ENCODE data around the gene PSD2. TPM values are rescaled to one million over a fixed set of nuclear protein-coding genes. Genes with fewer than 3 reads are reported as not detected.

PSD2 gene
- total and polyA plus RNA-seq, 10 of the 15 experiments (the other 5 are each of a cell fraction or from before 2014, with no cell fraction given): 0.02 to 0.14 (median 0.03) TPM; not detected in 5

DNA sequence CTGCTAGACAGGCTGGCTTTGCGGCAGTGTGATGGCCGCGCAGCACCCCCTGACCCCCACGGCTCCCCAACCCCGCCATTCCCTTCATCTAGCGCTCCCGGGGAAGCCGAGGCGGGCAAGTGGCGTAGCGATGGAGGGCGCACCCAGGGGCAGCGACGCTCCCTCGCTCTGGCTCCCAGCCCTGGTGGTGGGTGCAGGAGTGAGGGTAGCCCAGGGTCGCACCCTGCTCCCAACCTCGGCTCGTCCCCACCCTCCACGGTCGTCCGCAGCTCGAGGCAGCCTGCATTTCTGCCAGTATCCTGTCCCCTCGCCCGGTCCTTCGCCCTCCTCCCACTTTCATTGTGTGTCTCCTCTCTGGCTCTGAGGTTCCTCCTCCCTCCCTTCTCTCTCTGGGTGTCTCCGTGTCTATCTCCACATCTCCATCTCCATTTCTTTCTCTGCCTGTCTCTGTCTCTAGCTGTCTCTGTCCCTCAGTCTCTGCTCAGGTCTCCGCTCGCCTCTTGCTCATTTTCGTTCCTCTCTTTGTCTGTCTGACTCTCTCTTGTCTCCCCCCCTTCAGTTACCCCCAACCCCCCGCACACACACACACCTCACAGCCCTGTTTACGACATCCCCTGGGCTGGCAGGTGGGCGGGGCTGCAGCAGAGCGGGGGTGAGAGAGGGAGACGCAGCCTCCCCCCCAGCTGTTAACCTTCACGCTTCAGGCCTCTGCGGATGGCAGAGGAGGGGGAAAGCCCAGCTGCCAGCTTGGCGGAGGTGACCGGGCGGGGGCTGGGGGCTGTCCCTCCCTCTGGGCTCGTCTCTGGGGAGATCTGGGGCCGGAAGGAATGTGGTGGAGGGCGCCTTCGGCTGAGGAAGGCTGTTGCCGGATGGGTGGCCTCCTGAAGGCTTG is 48.7 kb upstream of the PSD2 start (continued):
- TF ChIP-seq E4F1 (IDR thresholded peaks at IDR 0.05; ENCODE audit: borderline replicate concordance, partially characterized antibody): peak; percentile 91
- TF ChIP-seq MAX (IDR thresholded peaks at IDR 0.05; ENCODE audit: low read depth, low read length): peak; percentile 13; the same call in 1 of the 2 replicates
- TF ChIP-seq USF1 (IDR thresholded peaks at IDR 0.05; ENCODE audit: borderline replicate concordance, extremely low read length, insufficient read depth, low read depth, low read length): no peak
- TF ChIP-seq NFYB (IDR thresholded peaks at IDR 0.05; ENCODE audit: insufficient read depth, low read depth, low read length): no peak
- TF ChIP-seq SP1 (IDR thresholded peaks at IDR 0.05; ENCODE audit: low read depth, low read length): no peak
- TF ChIP-seq CHD4 (IDR thresholded peaks at IDR 0.05): no peak
- peak; percentile 99 for TF ChIP-seq HDGF (IDR thresholded peaks at IDR 0.05)
- TF ChIP-seq RAD21 (IDR thresholded peaks at IDR 0.05; ENCODE audit: insufficient read depth, low read depth, low read length): no peak
- no peak for TF ChIP-seq POLR2AphosphoS5 (IDR thresholded peaks at IDR 0.05; ENCODE audit: low read length)
- TF ChIP-seq MTA2 (IDR thresholded peaks at IDR 0.05; ENCODE audit: low read depth): peak; percentile 73
- TF ChIP-seq, protein P1, sequence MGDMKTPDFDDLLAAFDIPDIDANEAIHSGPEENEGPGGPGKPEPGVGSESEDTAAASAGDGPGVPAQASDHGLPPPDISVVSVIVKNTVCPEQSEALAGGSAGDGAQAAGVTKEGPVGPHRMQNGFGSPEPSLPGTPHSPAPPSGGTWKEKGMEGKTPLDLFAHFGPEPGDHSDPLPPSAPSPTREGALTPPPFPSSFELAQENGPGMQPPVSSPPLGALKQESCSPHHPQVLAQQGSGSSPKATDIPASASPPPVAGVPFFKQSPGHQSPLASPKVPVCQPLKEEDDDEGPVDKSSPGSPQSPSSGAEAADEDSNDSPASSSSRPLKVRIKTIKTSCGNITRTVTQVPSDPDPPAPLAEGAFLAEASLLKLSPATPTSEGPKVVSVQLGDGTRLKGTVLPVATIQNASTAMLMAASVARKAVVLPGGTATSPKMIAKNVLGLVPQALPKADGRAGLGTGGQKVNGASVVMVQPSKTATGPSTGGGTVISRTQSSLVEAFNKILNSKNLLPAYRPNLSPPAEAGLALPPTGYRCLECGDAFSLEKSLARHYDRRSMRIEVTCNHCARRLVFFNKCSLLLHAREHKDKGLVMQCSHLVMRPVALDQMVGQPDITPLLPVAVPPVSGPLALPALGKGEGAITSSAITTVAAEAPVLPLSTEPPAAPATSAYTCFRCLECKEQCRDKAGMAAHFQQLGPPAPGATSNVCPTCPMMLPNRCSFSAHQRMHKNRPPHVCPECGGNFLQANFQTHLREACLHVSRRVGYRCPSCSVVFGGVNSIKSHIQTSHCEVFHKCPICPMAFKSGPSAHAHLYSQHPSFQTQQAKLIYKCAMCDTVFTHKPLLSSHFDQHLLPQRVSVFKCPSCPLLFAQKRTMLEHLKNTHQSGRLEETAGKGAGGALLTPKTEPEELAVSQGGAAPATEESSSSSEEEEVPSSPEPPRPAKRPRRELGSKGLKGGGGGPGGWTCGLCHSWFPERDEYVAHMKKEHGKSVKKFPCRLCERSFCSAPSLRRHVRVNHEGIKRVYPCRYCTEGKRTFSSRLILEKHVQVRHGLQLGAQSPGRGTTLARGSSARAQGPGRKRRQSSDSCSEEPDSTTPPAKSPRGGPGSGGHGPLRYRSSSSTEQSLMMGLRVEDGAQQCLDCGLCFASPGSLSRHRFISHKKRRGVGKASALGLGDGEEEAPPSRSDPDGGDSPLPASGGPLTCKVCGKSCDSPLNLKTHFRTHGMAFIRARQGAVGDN (IDR thresholded peaks at IDR 0.05): peak; percentile 85
- TF ChIP-seq RFX5 (IDR thresholded peaks at IDR 0.05; ENCODE audit: low read depth, low read length): 0 out of 2 replicates have a peak, but pooled peaks have one; percentile 27
- no peak; the same call in 1 of the 2 replicates for TF ChIP-seq CREM (IDR thresholded peaks at IDR 0.05; ENCODE audit: low read depth)
- TF ChIP-seq SMAD5 (IDR thresholded peaks at IDR 0.05; ENCODE audit: low read depth): no peak
- no peak for TF ChIP-seq ASH2L (IDR thresholded peaks at IDR 0.05; ENCODE audit: borderline replicate concordance, low read depth)
- no peak for TF ChIP-seq BRCA1 (IDR thresholded peaks at IDR 0.05; ENCODE audit: low read depth, low read length)
- TF ChIP-seq NFXL1 (IDR thresholded peaks at IDR 0.05; ENCODE audit: borderline replicate concordance): no peak
- TF ChIP-seq RELA (IDR thresholded peaks at IDR 0.05; ENCODE audit: borderline replicate concordance, partially characterized antibody): peak; percentile 94
- TF ChIP-seq, protein P2, sequence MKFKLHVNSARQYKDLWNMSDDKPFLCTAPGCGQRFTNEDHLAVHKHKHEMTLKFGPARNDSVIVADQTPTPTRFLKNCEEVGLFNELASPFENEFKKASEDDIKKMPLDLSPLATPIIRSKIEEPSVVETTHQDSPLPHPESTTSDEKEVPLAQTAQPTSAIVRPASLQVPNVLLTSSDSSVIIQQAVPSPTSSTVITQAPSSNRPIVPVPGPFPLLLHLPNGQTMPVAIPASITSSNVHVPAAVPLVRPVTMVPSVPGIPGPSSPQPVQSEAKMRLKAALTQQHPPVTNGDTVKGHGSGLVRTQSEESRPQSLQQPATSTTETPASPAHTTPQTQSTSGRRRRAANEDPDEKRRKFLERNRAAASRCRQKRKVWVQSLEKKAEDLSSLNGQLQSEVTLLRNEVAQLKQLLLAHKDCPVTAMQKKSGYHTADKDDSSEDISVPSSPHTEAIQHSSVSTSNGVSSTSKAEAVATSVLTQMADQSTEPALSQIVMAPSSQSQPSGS (IDR thresholded peaks at IDR 0.05; ENCODE audit: low read length): no peak
- no peak for TF ChIP-seq CHD1 (IDR thresholded peaks at IDR 0.05; ENCODE audit: low read depth, low read length)
- TF ChIP-seq MTA3 (IDR thresholded peaks at IDR 0.05; ENCODE audit: borderline replicate concordance, low read length): no peak; the same call in 1 of the 2 replicates

Data from GM12878 (cell line).